ENCODE results near the gene DAG1.

- TF ChIP-seq MAX (IDR thresholded peaks at IDR 0.05) (no peak), SIN3A (IDR thresholded peaks at IDR 0.05; ENCODE audit: low read depth) (no peak), CTCF (IDR thresholded peaks at IDR 0.05 in 2 of 3, conservative IDR thresholded peaks at IDR 0.05 in 1 of 3; ENCODE audit: borderline replicate concordance in 1 of 3, insufficient read depth in 1 of 3, low read depth in 2 of 3, low read length in 2 of 3) (no peak), POLR2A (IDR thresholded peaks at IDR 0.05; ENCODE audit: borderline replicate concordance, extremely low read depth, insufficient read depth, insufficient read length) (no peak), ELF1 (IDR thresholded peaks at IDR 0.05; ENCODE audit: borderline replicate concordance, low read depth) (no peak), JUND (IDR thresholded peaks at IDR 0.05) (no peak), REST (IDR thresholded peaks at IDR 0.05; ENCODE audit: low read depth) (no peak), ATF3 (IDR thresholded peaks at IDR 0.05) (no peak), ZNF274 (IDR thresholded peaks at IDR 0.05; ENCODE audit: low read depth, low read length) (no peak), EZH2 (IDR thresholded peaks at IDR 0.05) (no peak), SRF (IDR thresholded peaks at IDR 0.05; ENCODE audit: low read depth) (no peak), EZH2phosphoT487 (IDR thresholded peaks at IDR 0.05; ENCODE audit: borderline replicate concordance) (no peak), POLR2AphosphoS5 (IDR thresholded peaks at IDR 0.05; ENCODE audit: low read depth, low read length) (no peak), FOSL1 (IDR thresholded peaks at IDR 0.05; ENCODE audit: low read depth) (no peak)
Measured at GRCh38 chr3:49533031-49533430, 63.0 kb downstream of the DAG1 start.

All from HCT116 (cell line).